A549 treated with Mapracorat at 1 μM for 4 hours (cell line): Measurements from ENCODE around the gene HHLA2. TPM values are rescaled to one million over a fixed set of nuclear protein-coding genes. Genes with fewer than 3 reads are reported as not detected.

ENCODE experiments used
- total RNA-seq: library from RNA; stranded (reverse); fragments of 200-300 nt; extraction: Qiagen RNA extraction; gene quantifications from 5 replicates; pipeline ENCODE4 v1.2.3, GENCODE V29; 2022

The HHLA2 gene
- 0.09 TPM in 1 of 5 replicates, not detected in the others for total RNA-seq

GRCh38 chr3:108296239-108296638, at the start of gene HHLA2:
Gene HHLA2, plus strand, starts transcription at chr3:108296548. Its CDS starts 55,266 bp downstream, at chr3:108351814.

Other genes starting within 250 kb of the HHLA2 start
- 30.2 to 42.8 TPM (median 37.9 TPM) in 5 replicates for gene CD47, start 205.5 kb upstream of the HHLA2 start, total RNA-seq
- 38.8 to 46.8 TPM (median 45.2 TPM) in 5 replicates for gene IFT57, start 74.1 kb upstream of the HHLA2 start, total RNA-seq
- 0.10 to 0.25 TPM (median 0.19 TPM) in 5 replicates for gene MYH15, start 214.0 kb downstream of the HHLA2 start, total RNA-seq